Measurements from ENCODE around the gene GRIK4. TPM values are rescaled to one million over a fixed set of nuclear protein-coding genes. Genes with fewer than 3 reads are reported as not detected.

The GRIK4 gene
- total RNA-seq, 1 donor from 2014 or later, result 2.2 TPM

- H3K4me3 Mint-ChIP-seq, result no peak overlapping the region
- no peak for TF ChIP-seq CTCF (IDR thresholded peaks at IDR 0.05; ENCODE audit: unreplicated experiment)
- H3K36me3 Mint-ChIP-seq, result no peaks in the 10 kb centered on the region
- peaks cover 6% of the 10 kb centered on the region for H3K27me3 Mint-ChIP-seq (ENCODE audit: low read depth)
- H3K4me1 Mint-ChIP-seq, result no peaks in the 10 kb centered on the region
- no peak overlapping the region for H3K27ac Mint-ChIP-seq
- DNase-seq (ENCODE audit: low spot score in 2 of 2, unreplicated experiment in 2 of 2), result no peak
- H3K9me3 Mint-ChIP-seq, result no peaks in the 10 kb centered on the region
Observed at GRCh38 chr11:120797143-120797542, 285.6 kb downstream of the GRIK4 start.

GRCh38 chr11:120798854-120799253, 287.3 kb downstream of the GRIK4 start:
- TF ChIP-seq CTCF (IDR thresholded peaks at IDR 0.05; ENCODE audit: unreplicated experiment), result no peak
- Mint-ChIP-seq H3K4me1 (no peaks in the 10 kb centered on the region), H3K27me3 (ENCODE audit: low read depth) (peaks cover 14% of the 10 kb centered on the region), H3K27ac (no peak overlapping the region), H3K9me3 (no peaks in the 10 kb centered on the region), H3K36me3 (no peaks in the 10 kb centered on the region), H3K4me3 (no peak overlapping the region)
- no peak for DNase-seq (ENCODE audit: low spot score in 2 of 2, unreplicated experiment in 2 of 2)

- H3K27me3 Mint-ChIP-seq (ENCODE audit: low read depth), result peaks cover 21% of the 10 kb centered on the region
- no peaks in the 10 kb centered on the region for H3K9me3 Mint-ChIP-seq
- no peak overlapping the region for H3K27ac Mint-ChIP-seq
- H3K4me1 Mint-ChIP-seq, result no peaks in the 10 kb centered on the region
- no peak for DNase-seq (ENCODE audit: low spot score in 2 of 2, unreplicated experiment in 2 of 2)
- no peak overlapping the region for H3K4me3 Mint-ChIP-seq
- no peak for TF ChIP-seq CTCF (IDR thresholded peaks at IDR 0.05; ENCODE audit: unreplicated experiment)
- H3K36me3 Mint-ChIP-seq, result no peaks in the 10 kb centered on the region
Observed at GRCh38 chr11:120800206-120800605, 288.7 kb downstream of the GRIK4 start.

- H3K4me1 Mint-ChIP-seq, result no peaks in the 10 kb centered on the region
- peak; percentile 96 for TF ChIP-seq CTCF (IDR thresholded peaks at IDR 0.05; ENCODE audit: unreplicated experiment)
- peaks cover 25% of the 10 kb centered on the region for H3K27me3 Mint-ChIP-seq (ENCODE audit: low read depth)
- no peaks in the 10 kb centered on the region for H3K36me3 Mint-ChIP-seq
- DNase-seq (ENCODE audit: low spot score in 2 of 2, unreplicated experiment in 2 of 2), result peak; percentile 51 to 81
- H3K9me3 Mint-ChIP-seq, result no peaks in the 10 kb centered on the region
- no peak overlapping the region for H3K4me3 Mint-ChIP-seq
- H3K27ac Mint-ChIP-seq, result no peak overlapping the region
Observed at GRCh38 chr11:120801801-120802689, 290.5 kb downstream of the GRIK4 start.

GRCh38 chr11:120805960-120806555, 294.5 kb downstream of the GRIK4 start:
- peaks cover 21% of the 10 kb centered on the region for H3K27me3 Mint-ChIP-seq (ENCODE audit: low read depth)
- TF ChIP-seq CTCF (IDR thresholded peaks at IDR 0.05; ENCODE audit: unreplicated experiment), result no peak
- no peak overlapping the region for H3K27ac Mint-ChIP-seq
- no peak for DNase-seq (ENCODE audit: low spot score in 2 of 2, unreplicated experiment in 2 of 2)
- no peaks in the 10 kb centered on the region for H3K36me3 Mint-ChIP-seq
- H3K4me1 Mint-ChIP-seq, result no peaks in the 10 kb centered on the region
- H3K9me3 Mint-ChIP-seq, result no peaks in the 10 kb centered on the region
- no peak overlapping the region for H3K4me3 Mint-ChIP-seq

Measured in mesothelial cell of epicardium (in vitro differentiated cells).